Nasal cavity respiratory epithelium epithelial cell of viscerocranial mucosa (primary cell): ENCODE measurements around the gene FAM47E. TPM values are rescaled to one million over a fixed set of nuclear protein-coding genes. Genes with fewer than 3 reads are reported as not detected.

Experiments
- total RNA-seq: library from RNA; depleted of rRNA; stranded (reverse); fragments of >200 nt; gene quantifications from 2 replicates; pipeline ENCODE4 v1.2.3, GENCODE V29; 2014

Gene FAM47E
- 0.34 and 2.1 TPM in 2 replicates for total RNA-seq

GRCh38 chr4:76251441-76252270 is at the start of gene FAM47E:
Gene FAM47E (plus strand): TSS chr4:76251721. CDS start chr4:76251747, 26 bp downstream.

DNA sequence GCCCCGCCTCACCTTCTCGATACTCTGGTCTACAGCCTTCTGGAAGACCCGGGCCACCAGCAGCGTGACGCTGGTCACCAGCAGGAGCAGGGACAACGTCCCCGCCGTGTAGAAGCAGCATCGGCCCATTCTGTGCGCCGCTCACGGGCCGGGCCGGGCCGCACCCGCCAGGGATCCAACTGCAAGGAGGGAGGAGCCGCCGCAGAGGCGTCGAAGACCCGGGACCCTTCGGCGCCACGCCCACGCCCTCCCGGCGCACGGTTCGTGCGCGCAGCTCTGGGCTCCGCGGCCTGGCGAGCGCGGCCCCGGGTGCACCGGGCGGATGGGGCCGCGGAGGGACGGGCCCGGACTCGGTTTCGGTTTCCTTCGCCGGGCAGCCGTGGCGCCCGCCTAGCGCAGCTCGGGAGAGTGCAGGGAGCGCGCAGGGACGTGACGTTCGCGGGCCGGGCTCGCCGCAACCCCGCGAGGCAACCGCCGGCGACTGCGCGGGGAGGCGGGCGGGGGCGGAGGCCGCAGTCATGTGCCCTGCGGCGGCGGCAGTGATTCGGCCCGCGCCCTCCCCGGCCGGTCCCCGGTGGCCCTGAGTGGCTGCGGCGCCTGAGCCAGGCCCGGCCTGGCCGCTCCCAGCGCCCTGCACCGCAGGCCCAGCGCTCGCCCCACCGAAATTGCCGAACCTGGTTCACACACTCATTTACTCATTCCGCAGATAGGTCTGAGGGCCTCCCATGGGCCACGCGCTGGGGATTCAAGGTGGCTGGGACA is 37.9 kb upstream of the FAM47E start, which contains the start of gene SCARB2:
Gene SCARB2 (minus strand): TSS at position 410 of the 762 bp plus-strand sequence. CDS start 281 bp downstream, at position 129.

GRCh38 chr4:76305971-76306881 is 54.7 kb downstream of the FAM47E start, which contains the start of gene STBD1:
Gene STBD1 (plus strand): TSS chr4:76306733. CDS start chr4:76306770, 37 bp downstream.

Other genes starting within 250 kb of the FAM47E start
- gene CXCL9, start 244.2 kb upstream of the FAM47E start, total RNA-seq: not detected in 2 replicates
- 0.34 and 3.1 TPM in 2 replicates for gene CXCL10, start 228.2 kb upstream of the FAM47E start, total RNA-seq
- gene CXCL11, start 215.7 kb upstream of the FAM47E start, total RNA-seq: 0.68 and 0.71 TPM in 2 replicates
- gene ART3, start 177.0 kb upstream of the FAM47E start, total RNA-seq: not detected in 2 replicates
- gene NUP54, start 103.3 kb upstream of the FAM47E start, total RNA-seq: 50.6 and 57.7 TPM in 2 replicates
- 124 and 510 TPM in 2 replicates for gene SCARB2, start 37.9 kb upstream of the FAM47E start, total RNA-seq
- gene STBD1, start 55.0 kb downstream of the FAM47E start, total RNA-seq: 8.9 and 14.0 TPM in 2 replicates
- 0.34 and 0.43 TPM in 2 replicates for gene CCDC158, start 169.4 kb downstream of the FAM47E start, total RNA-seq
- gene SHROOM3, start 183.5 kb downstream of the FAM47E start, total RNA-seq: 12.3 and 22.1 TPM in 2 replicates